Lower leg skin (tissue), 3 donors: ENCODE results near the gene ZXDB.

Experiments used
- CTCF ChIP-seq, 3 donors: fragments of 450-650 bp; IDR thresholded peaks; one replicate each; pipeline ENCODE4 v1.5.1; 2016; ENCODE audit warnings: antibody characterized with exemption in 3 of 3, mild to moderate bottlenecking in 3 of 3, moderate library complexity in 2 of 3
- POLR2A ChIP-seq, 2 donors: fragments of 450-650 bp; IDR thresholded peaks; one replicate each; pipeline ENCODE4 v1.6.1; 2016 to 2017; ENCODE audit warnings: antibody characterized with exemption in 2 of 2, mild to moderate bottlenecking in 1 of 2, moderate library complexity in 1 of 2

DNA sequence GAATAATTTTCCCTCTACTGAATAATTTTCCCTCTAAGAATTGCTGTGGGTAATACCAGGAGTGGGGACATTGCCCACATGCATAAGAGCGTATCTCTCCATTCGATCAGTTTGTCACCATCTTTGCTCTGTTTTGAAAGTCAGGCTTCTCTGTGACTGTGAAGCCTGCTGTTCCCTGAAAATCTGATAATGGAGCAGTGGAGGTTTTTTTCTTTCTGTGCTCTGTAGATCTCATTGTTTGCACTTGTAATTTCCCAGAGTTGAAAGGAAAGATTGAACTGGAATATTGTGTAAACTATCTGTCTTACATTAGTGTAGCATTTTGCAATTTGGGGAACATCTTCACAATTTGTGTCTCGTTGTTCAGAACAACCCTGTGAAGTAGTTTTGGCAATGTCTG is 4.3 kb downstream of the ZXDB start:
- TF ChIP-seq CTCF (IDR thresholded peaks at IDR 0.05), result no peak
- TF ChIP-seq POLR2A (IDR thresholded peaks at IDR 0.05), result no peak
